Measurements from ENCODE around the gene ZNF653. TPM values are rescaled to one million over a fixed set of nuclear protein-coding genes. Genes with fewer than 3 reads are reported as not detected.
A peak's percentile ranks its signal among the peaks of the same experiment; 100 is the strongest.

The ZNF653 gene
- total RNA-seq, 1 experiment from 2014 or later: 10.3 TPM

- DNase-seq (ENCODE audit: low spot score): peak; percentile 85
- Mint-ChIP-seq H3K4me1 (peaks cover 13% of the 10 kb centered on the region), H3K27me3 (ENCODE audit: low read depth) (peaks cover 55% of the 10 kb centered on the region), H3K36me3 (no peaks in the 10 kb centered on the region), H3K9me3 (no peaks in the 10 kb centered on the region), H3K4me3 (peak overlapping the region; percentile 62), H3K27ac (no peak overlapping the region)
- ChIA-PET POLR2A (interaction anchor here (1.0 to 1.6 kb wide), 5 partner anchors 29 to 106 kb away, joined by 3 to 8 read pairs (median 4); partner anchors contain the start of gene RGL3), CTCF (interaction anchor here (0.5 to 3.1 kb wide), 51 partner anchors 8 to 340 kb away, joined by 3 to 37 read pairs (median 5); partner anchors contain the start of genes ACP5, CCDC159, ECSIT and ELOF1)
- peak; percentile 61 for ATAC-seq
- TF ChIP-seq GRHL2 (CRISPR knock-in tag; IDR thresholded peaks at IDR 0.05; ENCODE audit: insufficient replicate concordance, severe bottlenecking) (no peak), ESRRA (CRISPR knock-in tag; IDR thresholded peaks at IDR 0.05; ENCODE audit: borderline replicate concordance) (no peak), CREM (CRISPR knock-in tag; IDR thresholded peaks at IDR 0.05) (no peak; the same call in 1 of the 2 replicates), NR3C1 (CRISPR knock-in tag; conservative IDR thresholded peaks at IDR 0.05; ENCODE audit: low read depth) (no peak), SMAD3 (CRISPR knock-in tag; IDR thresholded peaks at IDR 0.05; ENCODE audit: borderline replicate concordance) (no peak), NFE2L1 (CRISPR knock-in tag; IDR thresholded peaks at IDR 0.05) (peak; percentile 86), OVOL2 (CRISPR knock-in tag; IDR thresholded peaks at IDR 0.05; ENCODE audit: borderline replicate concordance) (no peak), SP1 (CRISPR knock-in tag; conservative IDR thresholded peaks at IDR 0.05) (peak; percentile 57; the same call in 1 of the 2 replicates), ZNF219 (CRISPR knock-in tag; IDR thresholded peaks at IDR 0.05; ENCODE audit: borderline replicate concordance) (no peak), USF1 (CRISPR knock-in tag; IDR thresholded peaks at IDR 0.05) (no peak), SMAD4 (CRISPR knock-in tag; IDR thresholded peaks at IDR 0.05) (no peak; the same call in 1 of the 2 replicates), TCF7 (CRISPR knock-in tag; IDR thresholded peaks at IDR 0.05; ENCODE audit: low read depth) (peak; percentile 64; the same call in 1 of the 2 replicates), KAT7 (CRISPR knock-in tag; IDR thresholded peaks at IDR 0.05; ENCODE audit: borderline replicate concordance) (no peak; the same call in 1 of the 2 replicates), FOXJ3 (CRISPR knock-in tag; IDR thresholded peaks at IDR 0.05; ENCODE audit: borderline replicate concordance) (no peak), FOXK1 (CRISPR knock-in tag; IDR thresholded peaks at IDR 0.05) (peak; percentile 95), ATF1 (CRISPR knock-in tag; IDR thresholded peaks at IDR 0.05) (no peak), ZNF317 (CRISPR knock-in tag; IDR thresholded peaks at IDR 0.05; ENCODE audit: borderline replicate concordance, low read depth) (peak; percentile 43; the same call in 1 of the 2 replicates), NFYB (CRISPR knock-in tag; conservative IDR thresholded peaks at IDR 0.05; ENCODE audit: low read depth) (peak; percentile 78), SOX15 (CRISPR knock-in tag; IDR thresholded peaks at IDR 0.05) (no peak)
- TF ChIP-seq, protein P1, sequence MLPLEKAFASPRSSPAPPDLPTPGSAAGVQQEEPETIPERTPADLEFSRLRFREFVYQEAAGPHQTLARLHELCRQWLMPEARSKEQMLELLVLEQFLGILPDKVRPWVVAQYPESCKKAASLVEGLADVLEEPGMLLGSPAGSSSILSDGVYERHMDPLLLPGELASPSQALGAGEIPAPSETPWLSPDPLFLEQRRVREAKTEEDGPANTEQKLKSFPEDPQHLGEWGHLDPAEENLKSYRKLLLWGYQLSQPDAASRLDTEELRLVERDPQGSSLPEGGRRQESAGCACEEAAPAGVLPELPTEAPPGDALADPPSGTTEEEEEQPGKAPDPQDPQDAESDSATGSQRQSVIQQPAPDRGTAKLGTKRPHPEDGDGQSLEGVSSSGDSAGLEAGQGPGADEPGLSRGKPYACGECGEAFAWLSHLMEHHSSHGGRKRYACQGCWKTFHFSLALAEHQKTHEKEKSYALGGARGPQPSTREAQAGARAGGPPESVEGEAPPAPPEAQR (CRISPR knock-in tag; IDR thresholded peaks at IDR 0.05): no peak
- TF ChIP-seq, protein P2, sequence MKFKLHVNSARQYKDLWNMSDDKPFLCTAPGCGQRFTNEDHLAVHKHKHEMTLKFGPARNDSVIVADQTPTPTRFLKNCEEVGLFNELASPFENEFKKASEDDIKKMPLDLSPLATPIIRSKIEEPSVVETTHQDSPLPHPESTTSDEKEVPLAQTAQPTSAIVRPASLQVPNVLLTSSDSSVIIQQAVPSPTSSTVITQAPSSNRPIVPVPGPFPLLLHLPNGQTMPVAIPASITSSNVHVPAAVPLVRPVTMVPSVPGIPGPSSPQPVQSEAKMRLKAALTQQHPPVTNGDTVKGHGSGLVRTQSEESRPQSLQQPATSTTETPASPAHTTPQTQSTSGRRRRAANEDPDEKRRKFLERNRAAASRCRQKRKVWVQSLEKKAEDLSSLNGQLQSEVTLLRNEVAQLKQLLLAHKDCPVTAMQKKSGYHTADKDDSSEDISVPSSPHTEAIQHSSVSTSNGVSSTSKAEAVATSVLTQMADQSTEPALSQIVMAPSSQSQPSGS (CRISPR knock-in tag; IDR thresholded peaks at IDR 0.05; ENCODE audit: borderline replicate concordance, low read depth): no peak
- TF ChIP-seq, protein P3, sequence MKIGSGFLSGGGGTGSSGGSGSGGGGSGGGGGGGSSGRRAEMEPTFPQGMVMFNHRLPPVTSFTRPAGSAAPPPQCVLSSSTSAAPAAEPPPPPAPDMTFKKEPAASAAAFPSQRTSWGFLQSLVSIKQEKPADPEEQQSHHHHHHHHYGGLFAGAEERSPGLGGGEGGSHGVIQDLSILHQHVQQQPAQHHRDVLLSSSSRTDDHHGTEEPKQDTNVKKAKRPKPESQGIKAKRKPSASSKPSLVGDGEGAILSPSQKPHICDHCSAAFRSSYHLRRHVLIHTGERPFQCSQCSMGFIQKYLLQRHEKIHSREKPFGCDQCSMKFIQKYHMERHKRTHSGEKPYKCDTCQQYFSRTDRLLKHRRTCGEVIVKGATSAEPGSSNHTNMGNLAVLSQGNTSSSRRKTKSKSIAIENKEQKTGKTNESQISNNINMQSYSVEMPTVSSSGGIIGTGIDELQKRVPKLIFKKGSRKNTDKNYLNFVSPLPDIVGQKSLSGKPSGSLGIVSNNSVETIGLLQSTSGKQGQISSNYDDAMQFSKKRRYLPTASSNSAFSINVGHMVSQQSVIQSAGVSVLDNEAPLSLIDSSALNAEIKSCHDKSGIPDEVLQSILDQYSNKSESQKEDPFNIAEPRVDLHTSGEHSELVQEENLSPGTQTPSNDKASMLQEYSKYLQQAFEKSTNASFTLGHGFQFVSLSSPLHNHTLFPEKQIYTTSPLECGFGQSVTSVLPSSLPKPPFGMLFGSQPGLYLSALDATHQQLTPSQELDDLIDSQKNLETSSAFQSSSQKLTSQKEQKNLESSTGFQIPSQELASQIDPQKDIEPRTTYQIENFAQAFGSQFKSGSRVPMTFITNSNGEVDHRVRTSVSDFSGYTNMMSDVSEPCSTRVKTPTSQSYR (CRISPR knock-in tag; IDR thresholded peaks at IDR 0.05): no peak
- TF ChIP-seq, protein P4, sequence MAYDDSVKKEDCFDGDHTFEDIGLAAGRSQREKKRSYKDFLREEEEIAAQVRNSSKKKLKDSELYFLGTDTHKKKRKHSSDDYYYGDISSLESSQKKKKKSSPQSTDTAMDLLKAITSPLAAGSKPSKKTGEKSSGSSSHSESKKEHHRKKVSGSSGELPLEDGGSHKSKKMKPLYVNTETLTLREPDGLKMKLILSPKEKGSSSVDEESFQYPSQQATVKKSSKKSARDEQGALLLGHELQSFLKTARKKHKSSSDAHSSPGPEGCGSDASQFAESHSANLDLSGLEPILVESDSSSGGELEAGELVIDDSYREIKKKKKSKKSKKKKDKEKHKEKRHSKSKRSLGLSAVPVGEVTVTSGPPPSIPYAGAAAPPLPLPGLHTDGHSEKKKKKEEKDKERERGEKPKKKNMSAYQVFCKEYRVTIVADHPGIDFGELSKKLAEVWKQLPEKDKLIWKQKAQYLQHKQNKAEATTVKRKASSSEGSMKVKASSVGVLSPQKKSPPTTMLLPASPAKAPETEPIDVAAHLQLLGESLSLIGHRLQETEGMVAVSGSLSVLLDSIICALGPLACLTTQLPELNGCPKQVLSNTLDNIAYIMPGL (CRISPR knock-in tag; IDR thresholded peaks at IDR 0.05): no peak
- TF ChIP-seq, protein P5, sequence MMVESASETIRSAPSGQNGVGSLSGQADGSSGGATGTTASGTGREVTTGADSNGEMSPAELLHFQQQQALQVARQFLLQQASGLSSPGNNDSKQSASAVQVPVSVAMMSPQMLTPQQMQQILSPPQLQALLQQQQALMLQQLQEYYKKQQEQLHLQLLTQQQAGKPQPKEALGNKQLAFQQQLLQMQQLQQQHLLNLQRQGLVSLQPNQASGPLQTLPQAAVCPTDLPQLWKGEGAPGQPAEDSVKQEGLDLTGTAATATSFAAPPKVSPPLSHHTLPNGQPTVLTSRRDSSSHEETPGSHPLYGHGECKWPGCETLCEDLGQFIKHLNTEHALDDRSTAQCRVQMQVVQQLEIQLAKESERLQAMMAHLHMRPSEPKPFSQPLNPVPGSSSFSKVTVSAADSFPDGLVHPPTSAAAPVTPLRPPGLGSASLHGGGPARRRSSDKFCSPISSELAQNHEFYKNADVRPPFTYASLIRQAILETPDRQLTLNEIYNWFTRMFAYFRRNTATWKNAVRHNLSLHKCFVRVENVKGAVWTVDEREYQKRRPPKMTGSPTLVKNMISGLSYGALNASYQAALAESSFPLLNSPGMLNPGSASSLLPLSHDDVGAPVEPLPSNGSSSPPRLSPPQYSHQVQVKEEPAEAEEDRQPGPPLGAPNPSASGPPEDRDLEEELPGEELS (CRISPR knock-in tag; IDR thresholded peaks at IDR 0.05): peak; percentile 84
Observed at GRCh38 chr19:11481534-11482383, 23.9 kb downstream of the ZNF653 start.
